Nephron (organoid): ENCODE measurements around the gene MPG.
"Not testable (repeated sequence)": the region's sequence is repeated elsewhere in the genome, so short reads cannot be mapped to it uniquely, and the experiment has no call there.

Experiments
- H3K27ac Mint-ChIP-seq, 3 experiments: 2 replicates each; pipeline ENCODE4 v1.8.0; 2020; ENCODE audit warnings: mixed read lengths in 3 of 3, mild to moderate bottlenecking in 2 of 3, moderate library complexity in 1 of 3
- H3K27me3 Mint-ChIP-seq: 2 replicates; pipeline ENCODE4 v1.8.0; 2021; ENCODE audit warnings: low read depth, mild to moderate bottlenecking, moderate library complexity, mixed read lengths
- H3K36me3 Mint-ChIP-seq: 2 replicates; pipeline ENCODE4 v1.8.0; 2020; ENCODE audit warnings: low read depth, mixed read lengths
- H3K4me1 Mint-ChIP-seq: 2 replicates; pipeline ENCODE4 v1.8.0; 2020; ENCODE audit warnings: mixed read lengths
- H3K4me3 Mint-ChIP-seq, 3 experiments: 2 replicates each; pipeline ENCODE4 v1.8.0; 2020; ENCODE audit warnings: mild to moderate bottlenecking in 3 of 3, mixed read lengths in 3 of 3, moderate library complexity in 2 of 3
- H3K9me3 Mint-ChIP-seq: 2 replicates; pipeline ENCODE4 v1.8.0; 2020; ENCODE audit warnings: mixed read lengths
- TF ChIP-seq, protein P1 (sequence below), 3 experiments: fragments of 200-600 bp; sonication (generic); IDR thresholded peaks; one replicate each; pipeline ENCODE4 v1.5.0; 2021; ENCODE audit warnings: antibody characterized with exemption in 3 of 3; ENCODE audit not compliant: unreplicated experiment in 3 of 3

The MPG gene

DNA sequence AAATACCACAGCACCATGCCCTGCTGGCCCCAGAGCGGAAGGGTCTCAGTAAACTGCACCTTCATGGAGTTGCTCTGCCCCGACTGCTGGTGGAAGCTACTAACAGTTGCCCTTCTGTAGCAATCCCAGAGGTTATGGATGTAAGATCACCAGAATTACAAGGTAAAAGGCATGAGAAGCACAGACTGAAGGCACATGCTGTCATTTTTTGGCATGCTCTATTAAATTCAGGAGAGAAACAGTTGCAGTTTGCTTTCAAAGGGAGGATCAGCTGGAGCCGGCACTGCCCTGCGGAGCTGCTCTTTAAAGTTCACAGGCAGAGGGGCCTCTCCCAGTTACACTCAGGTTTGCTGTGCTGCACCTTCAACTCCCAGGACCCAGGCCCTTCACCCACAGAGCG is 41.3 kb downstream of the MPG start:
- H3K9me3 Mint-ChIP-seq = no peaks in the 10 kb centered on the region
- no peak overlapping the region for H3K27ac Mint-ChIP-seq
- no peak overlapping the region for H3K4me3 Mint-ChIP-seq
- TF ChIP-seq, protein P1, sequence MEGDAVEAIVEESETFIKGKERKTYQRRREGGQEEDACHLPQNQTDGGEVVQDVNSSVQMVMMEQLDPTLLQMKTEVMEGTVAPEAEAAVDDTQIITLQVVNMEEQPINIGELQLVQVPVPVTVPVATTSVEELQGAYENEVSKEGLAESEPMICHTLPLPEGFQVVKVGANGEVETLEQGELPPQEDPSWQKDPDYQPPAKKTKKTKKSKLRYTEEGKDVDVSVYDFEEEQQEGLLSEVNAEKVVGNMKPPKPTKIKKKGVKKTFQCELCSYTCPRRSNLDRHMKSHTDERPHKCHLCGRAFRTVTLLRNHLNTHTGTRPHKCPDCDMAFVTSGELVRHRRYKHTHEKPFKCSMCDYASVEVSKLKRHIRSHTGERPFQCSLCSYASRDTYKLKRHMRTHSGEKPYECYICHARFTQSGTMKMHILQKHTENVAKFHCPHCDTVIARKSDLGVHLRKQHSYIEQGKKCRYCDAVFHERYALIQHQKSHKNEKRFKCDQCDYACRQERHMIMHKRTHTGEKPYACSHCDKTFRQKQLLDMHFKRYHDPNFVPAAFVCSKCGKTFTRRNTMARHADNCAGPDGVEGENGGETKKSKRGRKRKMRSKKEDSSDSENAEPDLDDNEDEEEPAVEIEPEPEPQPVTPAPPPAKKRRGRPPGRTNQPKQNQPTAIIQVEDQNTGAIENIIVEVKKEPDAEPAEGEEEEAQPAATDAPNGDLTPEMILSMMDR (IDR thresholded peaks at IDR 0.05; ENCODE audit: unreplicated experiment in 3 of 3) = no peak
- no peaks in the 10 kb centered on the region for H3K27me3 Mint-ChIP-seq
- peaks cover 9% of the 10 kb centered on the region for H3K36me3 Mint-ChIP-seq
- no peaks in the 10 kb centered on the region for H3K4me1 Mint-ChIP-seq

GRCh38 chr16:119835-120491 is 41.9 kb downstream of the MPG start:
- H3K36me3 Mint-ChIP-seq = peaks cover 6% of the 10 kb centered on the region
- H3K27ac Mint-ChIP-seq = no peak overlapping the region
- no peak overlapping the region for H3K4me3 Mint-ChIP-seq
- TF ChIP-seq, protein P1 (IDR thresholded peaks at IDR 0.05; ENCODE audit: unreplicated experiment in 3 of 3) = no peak
- no peaks in the 10 kb centered on the region for H3K9me3 Mint-ChIP-seq
- H3K4me1 Mint-ChIP-seq = no peaks in the 10 kb centered on the region
- H3K27me3 Mint-ChIP-seq = no peaks in the 10 kb centered on the region

DNA sequence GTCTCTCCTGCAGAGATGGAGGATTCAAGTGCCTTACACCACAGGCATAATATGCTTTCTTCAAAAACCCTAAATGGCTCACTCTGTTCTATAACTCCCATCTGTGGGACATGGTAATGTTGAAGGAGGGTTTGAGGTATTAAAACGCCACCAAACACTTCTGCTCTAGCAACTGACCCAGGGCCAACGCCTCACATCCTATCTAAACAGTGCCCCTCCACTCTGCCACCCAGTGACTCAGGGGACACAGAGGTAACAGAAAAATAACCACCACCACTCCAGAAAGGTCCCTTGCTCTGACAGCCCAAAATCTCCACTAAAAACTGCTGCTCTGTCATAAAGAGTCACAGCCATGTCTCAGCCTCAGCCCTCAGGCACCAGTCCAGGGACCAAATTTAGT is 42.7 kb downstream of the MPG start:
- Mint-ChIP-seq H3K4me1 (no peaks in the 10 kb centered on the region), H3K36me3 (peaks cover 6% of the 10 kb centered on the region), H3K27me3 (no peaks in the 10 kb centered on the region), H3K9me3 (no peaks in the 10 kb centered on the region), H3K4me3 (no peak overlapping the region), H3K27ac (no peak overlapping the region)
- TF ChIP-seq, protein P1 (IDR thresholded peaks at IDR 0.05; ENCODE audit: unreplicated experiment in 3 of 3) = no peak

DNA sequence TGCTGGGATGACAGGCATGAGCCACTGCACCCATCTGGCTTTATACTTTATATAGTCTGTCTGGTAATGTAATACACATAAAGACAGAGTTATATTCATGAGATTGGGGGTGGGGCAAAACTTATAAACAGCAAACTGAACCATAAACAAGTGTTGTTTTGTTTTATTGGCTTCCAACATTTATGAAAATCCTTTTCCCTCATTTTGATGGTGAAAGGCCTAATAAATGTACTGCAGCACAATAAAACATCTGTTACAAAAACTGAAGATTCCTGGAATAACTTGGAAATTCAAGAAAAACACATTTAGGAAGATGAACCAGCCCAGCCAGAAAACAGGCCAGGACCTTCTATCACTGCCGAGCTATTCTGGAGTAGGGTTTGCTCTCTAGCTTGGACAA is 44.3 kb downstream of the MPG start:
- Mint-ChIP-seq H3K9me3 (no peaks in the 10 kb centered on the region), H3K27ac (no peak overlapping the region), H3K27me3 (no peaks in the 10 kb centered on the region), H3K4me3 (no peak overlapping the region), H3K36me3 (no peaks in the 10 kb centered on the region), H3K4me1 (no peaks in the 10 kb centered on the region)
- TF ChIP-seq, protein P1 (IDR thresholded peaks at IDR 0.05; ENCODE audit: unreplicated experiment in 3 of 3) = no peak

GRCh38 chr16:123558-124350 is 45.7 kb downstream of the MPG start:
- not testable (repeated sequence) for H3K27me3 Mint-ChIP-seq, H3K4me3 Mint-ChIP-seq, H3K36me3 Mint-ChIP-seq, H3K4me1 Mint-ChIP-seq, H3K27ac Mint-ChIP-seq, H3K9me3 Mint-ChIP-seq

DNA sequence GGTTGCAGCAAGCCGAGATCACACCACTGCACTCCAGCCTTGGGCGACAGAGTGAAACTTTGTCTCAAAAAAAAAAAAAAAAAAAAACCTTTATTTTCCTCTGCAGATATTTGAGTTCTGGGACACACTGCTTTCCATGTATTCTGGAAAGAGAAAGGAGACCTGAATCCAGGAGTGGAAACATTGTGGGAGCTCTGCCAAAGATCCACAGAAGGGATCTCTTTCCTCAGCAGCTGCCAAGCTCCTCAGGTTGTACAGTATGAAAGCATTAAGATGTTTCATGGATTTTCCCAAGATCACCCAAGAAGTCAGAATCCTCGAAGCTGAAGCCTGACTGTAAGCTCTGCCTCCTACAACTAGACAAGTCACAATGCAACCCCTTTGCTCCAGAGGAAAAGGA is 47.0 kb downstream of the MPG start:
- TF ChIP-seq, protein P1 (IDR thresholded peaks at IDR 0.05; ENCODE audit: unreplicated experiment in 3 of 3) = no peak
- Mint-ChIP-seq H3K4me3 (no peak overlapping the region), H3K9me3 (no peaks in the 10 kb centered on the region)

More for the DNA sequence above, 47.0 kb downstream of the MPG start:
- Mint-ChIP-seq H3K27ac (no peak overlapping the region), H3K36me3 (no peaks in the 10 kb centered on the region), H3K27me3 (no peaks in the 10 kb centered on the region), H3K4me1 (no peaks in the 10 kb centered on the region)
